MM.1S (cell line): ENCODE results near the gene C6orf62.

Experiments used
- DNase-seq: peaks from one replicate; pipeline ENCODE4 v3.0.0-alpha.2; 2015
- H2AFZ ChIP-seq: fragments of 300-600 bp; sonication (generic); 2 replicates; pipeline ENCODE4 v1.6.0; 2016; ENCODE audit warnings: antibody characterized with exemption, low read length
- H3F3A ChIP-seq: fragments of 300-600 bp; sonication (generic); 2 replicates; pipeline ENCODE4 v1.6.1; 2016; ENCODE audit warnings: mild to moderate bottlenecking, antibody characterized with exemption, low read length, moderate library complexity, mixed read lengths; ENCODE audit not compliant: insufficient read depth
- H3K27ac ChIP-seq: fragments of 300-600 bp; sonication (generic); 2 replicates; pipeline ENCODE4 v1.5.1; 2016; ENCODE audit warnings: mild to moderate bottlenecking, low read length
- H3K27me3 ChIP-seq: fragments of 300-600 bp; sonication (generic); replicated peaks from 2 replicates; pipeline ENCODE4 v1.6.0; 2016; ENCODE audit warnings: low read length; ENCODE audit not compliant: insufficient read depth
- H3K36me3 ChIP-seq: fragments of 300-600 bp; sonication (generic); replicated peaks from 2 replicates; pipeline ENCODE4 v1.6.1; 2016; ENCODE audit warnings: mild to moderate bottlenecking, low read length, mixed read lengths; ENCODE audit not compliant: insufficient read depth
- H3K4me1 ChIP-seq: fragments of 300-600 bp; sonication (generic); 2 replicates; pipeline ENCODE4 v1.6.1; 2016; ENCODE audit warnings: low read length, mixed read lengths
- H3K4me2 ChIP-seq: fragments of 300-600 bp; sonication (generic); 2 replicates; pipeline ENCODE4 v1.6.0; 2016; ENCODE audit warnings: low read depth, low read length
- H3K4me3 ChIP-seq: fragments of 300-600 bp; sonication (generic); 2 replicates; pipeline ENCODE4 v1.5.1; 2016; ENCODE audit warnings: low read length, mixed read lengths
- H3K79me2 ChIP-seq: fragments of 300-600 bp; sonication (generic); 2 replicates; pipeline ENCODE4 v1.6.1; 2016; ENCODE audit warnings: mixed run types, low read length, mixed read lengths
- H3K9ac ChIP-seq: fragments of 300-600 bp; sonication (generic); 2 replicates; pipeline ENCODE4 v1.6.1; 2016; ENCODE audit warnings: low read length, mixed read lengths
- H3K9me2 ChIP-seq: fragments of 300-600 bp; sonication (generic); replicated peaks from 2 replicates; pipeline ENCODE4 v1.6.1; 2016; ENCODE audit warnings: mild to moderate bottlenecking, low read length, mixed read lengths; ENCODE audit not compliant: insufficient read depth
- H3K9me3 ChIP-seq: fragments of 300-600 bp; sonication (generic); replicated peaks from 2 replicates; pipeline ENCODE4 v1.6.1; 2016; ENCODE audit warnings: mild to moderate bottlenecking, low read length, mixed read lengths; ENCODE audit not compliant: insufficient read depth
- H4K20me1 ChIP-seq: fragments of 300-600 bp; sonication (generic); 2 replicates; pipeline ENCODE4 v1.6.1; 2016; ENCODE audit warnings: mild to moderate bottlenecking, low read length, moderate library complexity, mixed read lengths; ENCODE audit not compliant: insufficient read depth
- EZH2 ChIP-seq: fragments of 300-600 bp; sonication (generic); optimal IDR thresholded peaks from 2 replicates; pipeline ENCODE3; 2017; ENCODE audit warnings: low read depth, mild to moderate bottlenecking, antibody characterized with exemption, low read length, mixed read lengths
- EZH2phosphoT487 ChIP-seq: fragments of 300-600 bp; sonication (generic); IDR thresholded peaks from 2 replicates; pipeline ENCODE4 v1.6.1; 2018; ENCODE audit warnings: antibody characterized with exemption, low read length
- TF ChIP-seq, protein P1 (sequence below): fragments of 300-600 bp; sonication (generic); IDR thresholded peaks from 2 replicates; pipeline ENCODE4 v1.5.1; 2016; ENCODE audit warnings: antibody characterized with exemption, low read length, mixed read lengths

C6orf62 gene

GRCh38 chr6:24709014-24709711, 9.8 kb downstream of the C6orf62 start:
- H3K4me1 ChIP-seq: no peaks in the 10 kb centered on the region
- no peak overlapping the region for H3K27ac ChIP-seq
- H4K20me1 ChIP-seq: peaks cover 3% of the 10 kb centered on the region
- H3K9me3 ChIP-seq: no peaks in the 10 kb centered on the region
- no peak overlapping the region for H3K9ac ChIP-seq
- H3K79me2 ChIP-seq: peaks cover 67% of the 10 kb centered on the region
- H3K27me3 ChIP-seq: no peaks in the 10 kb centered on the region
- H3F3A ChIP-seq: 0 out of 2 replicates have a peak, but pooled peaks cover 6% of the 10 kb centered on the region
- no peak overlapping the region for H2AFZ ChIP-seq
- TF ChIP-seq, protein P1, sequence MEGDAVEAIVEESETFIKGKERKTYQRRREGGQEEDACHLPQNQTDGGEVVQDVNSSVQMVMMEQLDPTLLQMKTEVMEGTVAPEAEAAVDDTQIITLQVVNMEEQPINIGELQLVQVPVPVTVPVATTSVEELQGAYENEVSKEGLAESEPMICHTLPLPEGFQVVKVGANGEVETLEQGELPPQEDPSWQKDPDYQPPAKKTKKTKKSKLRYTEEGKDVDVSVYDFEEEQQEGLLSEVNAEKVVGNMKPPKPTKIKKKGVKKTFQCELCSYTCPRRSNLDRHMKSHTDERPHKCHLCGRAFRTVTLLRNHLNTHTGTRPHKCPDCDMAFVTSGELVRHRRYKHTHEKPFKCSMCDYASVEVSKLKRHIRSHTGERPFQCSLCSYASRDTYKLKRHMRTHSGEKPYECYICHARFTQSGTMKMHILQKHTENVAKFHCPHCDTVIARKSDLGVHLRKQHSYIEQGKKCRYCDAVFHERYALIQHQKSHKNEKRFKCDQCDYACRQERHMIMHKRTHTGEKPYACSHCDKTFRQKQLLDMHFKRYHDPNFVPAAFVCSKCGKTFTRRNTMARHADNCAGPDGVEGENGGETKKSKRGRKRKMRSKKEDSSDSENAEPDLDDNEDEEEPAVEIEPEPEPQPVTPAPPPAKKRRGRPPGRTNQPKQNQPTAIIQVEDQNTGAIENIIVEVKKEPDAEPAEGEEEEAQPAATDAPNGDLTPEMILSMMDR: no peak
- TF ChIP-seq EZH2phosphoT487 (no peak), EZH2 (no peak)
- no peak overlapping the region for H3K4me3 ChIP-seq
- H3K36me3 ChIP-seq: peaks cover 44% of the 10 kb centered on the region
- DNase-seq: no peak
- no peaks in the 10 kb centered on the region for H3K9me2 ChIP-seq
- H3K4me2 ChIP-seq: no peak overlapping the region

DNA sequence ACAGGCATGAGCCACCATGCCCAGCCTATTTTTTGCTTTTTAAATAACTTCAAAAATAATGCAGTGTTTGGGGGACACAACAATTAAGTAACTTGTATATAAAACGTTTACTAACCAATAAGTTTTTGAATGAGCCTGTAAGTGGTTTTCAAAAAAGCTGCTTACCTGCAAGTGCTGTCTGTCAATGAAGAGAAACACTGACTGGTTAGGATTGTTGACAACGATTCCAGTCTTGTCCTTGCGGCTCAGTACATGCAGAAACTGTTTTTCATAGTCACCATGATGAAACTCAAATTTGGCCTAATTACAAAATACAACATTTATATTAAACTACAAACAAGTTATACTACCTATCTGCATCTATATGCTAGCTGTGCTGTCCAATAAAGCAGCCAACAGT, 10.3 kb downstream of the C6orf62 start:
- H3K9me2 ChIP-seq: no peaks in the 10 kb centered on the region

DNA sequence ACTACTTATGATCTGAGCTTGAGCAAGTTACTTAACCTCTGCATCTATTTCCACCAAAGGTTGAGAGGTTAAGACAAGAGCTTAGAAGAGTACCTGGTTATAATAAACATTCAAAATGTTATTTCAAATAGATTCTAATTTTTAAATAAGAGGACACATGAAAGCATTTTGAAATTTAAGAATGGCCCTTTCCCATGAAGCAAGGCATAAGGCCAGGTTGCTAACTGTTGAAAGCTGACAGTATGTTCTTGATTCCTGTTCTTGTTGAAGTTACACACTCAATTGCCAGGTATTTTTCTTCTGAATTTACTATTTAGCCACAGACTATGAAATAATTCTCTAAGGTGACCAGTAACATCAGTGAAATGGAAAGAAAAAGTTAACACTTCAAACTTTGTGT, 14.5 kb downstream of the C6orf62 start:
- H3K36me3 ChIP-seq: peaks cover 24% of the 10 kb centered on the region

More for the DNA sequence above, 10.3 kb downstream of the C6orf62 start:
- Histone ChIP-seq H3K79me2 (peaks cover 63% of the 10 kb centered on the region), H2AFZ (no peak overlapping the region), H3K27me3 (no peaks in the 10 kb centered on the region), H3K4me1 (no peaks in the 10 kb centered on the region), H3K9ac (no peak overlapping the region), H3F3A (0 out of 2 replicates have a peak, but pooled peaks cover 6% of the 10 kb centered on the region), H3K27ac (no peak overlapping the region), H3K4me2 (no peak overlapping the region), H3K4me3 (no peak overlapping the region), H4K20me1 (peaks cover 3% of the 10 kb centered on the region), H3K9me3 (no peaks in the 10 kb centered on the region), H3K36me3 (peaks cover 45% of the 10 kb centered on the region)
- DNase-seq: no peak
- TF ChIP-seq, protein P1: no peak
- TF ChIP-seq EZH2phosphoT487: no peak

More for the DNA sequence above, 14.5 kb downstream of the C6orf62 start:
- Histone ChIP-seq H3K27me3 (no peaks in the 10 kb centered on the region), H3K79me2 (peaks cover 22% of the 10 kb centered on the region), H4K20me1 (no peaks in the 10 kb centered on the region; the same call in 1 of the 2 replicates), H3K4me2 (no peak overlapping the region), H3K27ac (no peak overlapping the region), H3K9me2 (no peaks in the 10 kb centered on the region), H3K4me1 (no peaks in the 10 kb centered on the region), H3K9me3 (no peaks in the 10 kb centered on the region), H3K4me3 (no peak overlapping the region), H2AFZ (no peak overlapping the region), H3F3A (peaks cover 3% of the 10 kb centered on the region; the same call in 1 of the 2 replicates), H3K9ac (no peak overlapping the region)
- DNase-seq: no peak
- TF ChIP-seq EZH2 (no peak), EZH2phosphoT487 (no peak)
- TF ChIP-seq, protein P1: no peak
